A673 (cell line): ENCODE measurements around the gene IQGAP1.

Experiments used
- EZH2 ChIP-seq: fragments of 200-600 bp; sonication (generic); IDR thresholded peaks from 2 replicates; pipeline ENCODE4 v1.6.1; 2017; ENCODE audit warnings: borderline replicate concordance, low read depth, mild to moderate bottlenecking, mixed read lengths, antibody characterized with exemption, low read length; ENCODE audit not compliant: poor library complexity, severe bottlenecking
- TF ChIP-seq, protein P1 (sequence below): fragments of 300-800, 200-600 bp; sonication (generic); conservative IDR thresholded peaks from 2 replicates; pipeline ENCODE4 v1.5.1; 2017; ENCODE audit warnings: low read depth, mild to moderate bottlenecking, antibody characterized with exemption, low read length, moderate library complexity, mixed read lengths

DNA sequence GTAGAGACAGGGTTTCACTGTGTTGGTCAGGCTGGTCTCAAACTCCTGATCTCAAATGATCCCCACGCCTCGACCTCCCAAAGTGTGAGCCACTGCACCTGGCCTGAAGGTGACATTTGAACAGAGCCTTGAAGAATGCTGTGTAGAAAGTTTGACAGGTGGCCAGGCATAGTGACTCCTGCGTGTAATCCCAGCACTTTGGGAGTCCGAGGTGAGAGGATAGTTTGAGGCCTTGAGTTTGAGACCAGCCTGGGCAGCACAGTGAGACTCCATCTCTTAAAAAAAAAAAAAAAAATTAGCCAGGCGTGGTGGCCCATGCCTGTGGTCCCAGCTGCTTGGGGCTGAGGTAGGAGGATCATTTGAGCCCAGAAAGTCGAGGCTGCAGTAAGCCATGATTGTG, 1.5 kb downstream of the IQGAP1 start:
- TF ChIP-seq, protein P1, sequence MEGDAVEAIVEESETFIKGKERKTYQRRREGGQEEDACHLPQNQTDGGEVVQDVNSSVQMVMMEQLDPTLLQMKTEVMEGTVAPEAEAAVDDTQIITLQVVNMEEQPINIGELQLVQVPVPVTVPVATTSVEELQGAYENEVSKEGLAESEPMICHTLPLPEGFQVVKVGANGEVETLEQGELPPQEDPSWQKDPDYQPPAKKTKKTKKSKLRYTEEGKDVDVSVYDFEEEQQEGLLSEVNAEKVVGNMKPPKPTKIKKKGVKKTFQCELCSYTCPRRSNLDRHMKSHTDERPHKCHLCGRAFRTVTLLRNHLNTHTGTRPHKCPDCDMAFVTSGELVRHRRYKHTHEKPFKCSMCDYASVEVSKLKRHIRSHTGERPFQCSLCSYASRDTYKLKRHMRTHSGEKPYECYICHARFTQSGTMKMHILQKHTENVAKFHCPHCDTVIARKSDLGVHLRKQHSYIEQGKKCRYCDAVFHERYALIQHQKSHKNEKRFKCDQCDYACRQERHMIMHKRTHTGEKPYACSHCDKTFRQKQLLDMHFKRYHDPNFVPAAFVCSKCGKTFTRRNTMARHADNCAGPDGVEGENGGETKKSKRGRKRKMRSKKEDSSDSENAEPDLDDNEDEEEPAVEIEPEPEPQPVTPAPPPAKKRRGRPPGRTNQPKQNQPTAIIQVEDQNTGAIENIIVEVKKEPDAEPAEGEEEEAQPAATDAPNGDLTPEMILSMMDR, result no peak
- no peak for TF ChIP-seq EZH2
